GM21360 (cell line): ENCODE measurements around the gene SCN9A.
A peak's percentile ranks its signal among the peaks of the same experiment; 100 is the strongest.

Experiments used
- ATAC-seq: cut with Tn5 transposase; IDR thresholded peaks from one replicate; pipeline ENCODE4 v1.9.1; 2021; ENCODE audit warnings: mild to moderate bottlenecking, moderate library complexity; ENCODE audit not compliant: unreplicated experiment

Gene SCN9A

DNA sequence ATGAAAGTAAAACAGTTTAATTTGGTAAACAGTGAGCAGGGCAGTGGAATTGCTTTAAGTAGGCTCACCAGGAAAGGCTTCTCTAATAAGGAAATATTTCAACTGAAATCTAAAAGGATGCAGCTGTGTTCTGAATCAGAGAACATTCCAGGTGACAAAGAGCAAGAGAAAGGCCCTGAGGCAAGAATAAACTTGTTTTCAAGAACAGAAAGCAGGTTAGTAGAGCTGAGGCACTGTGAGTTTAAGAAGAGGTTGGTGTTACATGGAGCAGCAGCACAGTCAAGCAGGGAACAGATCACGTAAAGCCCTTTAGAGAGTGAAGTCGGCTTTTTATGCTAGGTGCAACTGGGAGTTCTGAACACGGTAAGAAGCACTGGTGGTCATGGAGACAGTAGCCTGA lies 191.0 kb downstream of the SCN9A start:
- ATAC-seq: no peak

- ATAC-seq: no peak
Observed at GRCh38 chr2:166181813-166182154, 194.0 kb downstream of the SCN9A start.

- peak; percentile 94 for ATAC-seq
Observed at GRCh38 chr2:166180951-166181812, 194.6 kb downstream of the SCN9A start.

GRCh38 chr2:166179201-166179600 lies 196.5 kb downstream of the SCN9A start:
- ATAC-seq: no peak

DNA sequence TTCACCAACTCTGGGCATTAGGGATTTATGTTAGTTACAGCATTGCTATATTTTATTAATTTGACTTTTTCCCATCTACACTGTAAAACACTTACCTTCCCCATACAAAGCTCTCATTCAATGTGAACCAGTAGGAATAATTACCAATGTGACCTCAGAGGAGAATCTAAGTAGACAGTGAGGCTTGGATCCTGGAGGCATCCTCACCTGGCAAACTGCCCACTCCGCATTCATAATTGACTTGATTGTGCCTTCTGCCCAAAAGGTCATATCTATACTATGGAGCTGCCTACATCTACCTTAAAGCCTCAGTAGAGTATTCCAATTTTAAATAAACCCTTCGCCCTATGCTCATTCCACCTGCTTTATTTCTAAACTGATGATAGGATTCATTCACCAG lies 202.5 kb downstream of the SCN9A start:
- no peak for ATAC-seq

DNA sequence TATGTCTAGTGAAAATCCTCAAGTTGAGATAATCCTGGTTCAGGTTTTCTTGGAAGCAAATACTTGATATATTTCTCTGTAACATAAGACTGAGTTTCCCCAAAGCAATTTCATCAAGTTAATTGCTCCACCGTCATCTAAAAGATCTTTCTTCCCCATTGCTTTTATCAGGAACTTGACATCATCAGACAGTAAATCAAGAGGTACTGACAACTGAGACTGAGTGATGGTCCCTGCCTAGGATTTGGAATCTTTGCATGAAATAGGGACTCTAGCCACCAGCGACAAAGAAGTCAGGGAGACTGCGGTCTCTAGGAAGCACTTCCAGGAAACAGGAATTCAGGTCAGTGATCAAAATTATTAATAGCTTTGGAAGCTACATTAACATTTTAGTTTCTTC lies 204.5 kb downstream of the SCN9A start:
- no peak for ATAC-seq

- ATAC-seq: peak; percentile 89
Observed at GRCh38 chr2:166170356-166170755, 205.4 kb downstream of the SCN9A start.

DNA sequence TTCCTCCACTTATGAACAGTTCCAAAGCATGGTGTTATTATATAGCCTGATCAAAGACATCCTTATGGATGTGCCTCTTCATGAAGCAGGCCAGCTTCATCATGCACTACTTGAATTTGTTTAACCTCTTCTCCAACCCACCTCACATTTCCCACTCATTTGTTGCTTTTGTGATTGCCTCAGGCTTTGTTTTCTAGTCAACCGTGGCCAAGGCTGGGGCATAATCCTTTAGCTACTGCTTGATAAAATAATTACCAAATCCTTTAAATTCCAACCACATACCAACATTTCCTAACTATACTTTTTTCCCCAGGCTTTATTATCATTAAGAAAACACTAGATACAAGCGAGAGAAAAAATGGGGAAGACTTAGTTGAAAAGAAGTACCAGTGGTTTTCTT lies 208.3 kb downstream of the SCN9A start:
- ATAC-seq: no peak

GRCh38 chr2:166163775-166164174 lies 212.0 kb downstream of the SCN9A start:
- no peak for ATAC-seq

DNA sequence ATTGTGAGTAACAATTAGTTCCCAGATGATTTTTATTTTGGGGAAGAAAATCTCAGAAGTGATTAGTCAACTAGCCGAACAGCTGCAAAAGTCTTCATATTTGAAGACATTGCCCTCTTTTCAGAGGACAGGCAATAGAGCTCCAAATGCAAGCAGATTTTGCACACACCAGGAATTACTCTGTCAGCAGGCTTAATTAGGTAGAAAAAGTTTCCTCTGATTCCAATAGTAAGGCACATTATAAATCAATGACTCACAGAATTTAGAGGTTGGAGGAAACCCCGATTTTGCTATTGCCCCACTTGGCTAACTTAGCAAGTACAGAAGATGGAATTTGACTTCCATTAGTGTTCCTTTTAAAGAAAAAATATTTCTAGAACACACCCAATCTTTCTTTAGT lies 217.2 kb downstream of the SCN9A start:
- ATAC-seq: no peak

GRCh38 chr2:166157578-166157977 lies 218.2 kb downstream of the SCN9A start:
- no peak for ATAC-seq

GRCh38 chr2:166156985-166157490 lies 218.7 kb downstream of the SCN9A start:
- ATAC-seq: no peak

GRCh38 chr2:166155589-166155988 lies 220.2 kb downstream of the SCN9A start:
- no peak for ATAC-seq

- no peak for ATAC-seq
Observed at GRCh38 chr2:166154685-166155338, 220.9 kb downstream of the SCN9A start.

GRCh38 chr2:166152064-166152463 lies 223.7 kb downstream of the SCN9A start:
- no peak for ATAC-seq

- ATAC-seq: no peak
Observed at GRCh38 chr2:166148500-166149400, 227.0 kb downstream of the SCN9A start.

DNA sequence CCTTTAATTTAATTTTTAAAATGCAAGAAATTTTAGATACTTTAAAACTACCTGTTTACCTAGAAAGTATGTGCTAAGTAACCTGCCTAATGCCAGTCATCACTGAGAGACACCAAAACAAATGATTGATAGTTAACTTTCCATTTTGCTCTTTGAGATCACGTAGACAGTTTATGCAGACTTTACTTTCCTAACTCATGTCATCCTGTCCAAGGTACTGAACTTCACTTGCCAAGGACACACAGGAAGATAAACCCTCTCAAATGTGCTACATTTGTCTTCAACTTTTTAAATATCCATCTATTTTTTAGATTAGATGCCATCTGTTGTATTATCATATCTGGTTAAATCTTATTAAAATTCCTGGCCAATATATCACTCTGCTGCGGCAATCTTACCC lies 227.9 kb downstream of the SCN9A start:
- ATAC-seq: no peak
